Type B pancreatic cell (in vitro differentiated cells): ENCODE results near the gene PCDHGB2. TPM values are rescaled to one million over a fixed set of nuclear protein-coding genes. Genes with fewer than 3 reads are reported as not detected.
A peak's percentile ranks its signal among the peaks of the same experiment; 100 is the strongest.
"Not testable (repeated sequence)": the region's sequence is repeated elsewhere in the genome, so short reads cannot be mapped to it uniquely, and the experiment has no call there.

Experiments used
- DNase-seq: peaks from one replicate; pipeline ENCODE4 v3.0.0; 2021; ENCODE audit warnings: mixed read lengths; ENCODE audit not compliant: unreplicated experiment; ENCODE audit errors: extremely low spot score
- H3K27ac Mint-ChIP-seq: 2 replicates; pipeline ENCODE4 v1.8.0; 2021; ENCODE audit warnings: mild to moderate bottlenecking, mixed read lengths
- H3K27me3 Mint-ChIP-seq: 2 replicates; pipeline ENCODE4 v1.8.0; 2021; ENCODE audit warnings: mixed read lengths
- H3K36me3 Mint-ChIP-seq: 2 replicates; pipeline ENCODE4 v1.8.0; 2021; ENCODE audit warnings: mixed read lengths
- H3K4me1 Mint-ChIP-seq: one replicate; pipeline ENCODE4 v1.8.0; 2021; ENCODE audit warnings: mixed read lengths; ENCODE audit not compliant: unreplicated experiment
- H3K4me3 Mint-ChIP-seq: 2 replicates; pipeline ENCODE4 v1.8.0; 2021; ENCODE audit warnings: mild to moderate bottlenecking, mixed read lengths
- H3K9me3 Mint-ChIP-seq: 2 replicates; pipeline ENCODE4 v1.8.0; 2021; ENCODE audit warnings: mixed read lengths
- CTCF ChIP-seq: fragments of 200-600 bp; sonication (generic); conservative IDR thresholded peaks from 2 replicates; pipeline ENCODE4 v1.5.0; 2021; ENCODE audit warnings: antibody characterized with exemption, mild to moderate bottlenecking
- total RNA-seq: library from RNA; stranded (reverse); gene quantifications from 2 replicates; pipeline ENCODE4 v1.2.1, GENCODE V29; 2021; ENCODE audit warnings: low replicate concordance

PCDHGB2 gene
- total RNA-seq, 1 donor from 2014 or later: 0.94 TPM

- peak; percentile 93 for DNase-seq
- peaks cover 40% of the 10 kb centered on the region for H3K36me3 Mint-ChIP-seq
- peaks cover 32% of the 10 kb centered on the region for H3K9me3 Mint-ChIP-seq
- H3K4me1 Mint-ChIP-seq: peaks cover 12% of the 10 kb centered on the region
- peak within 1 kb of the TSS; percentile 100 for H3K27ac Mint-ChIP-seq
- H3K27me3 Mint-ChIP-seq: peaks cover 5% of the 10 kb centered on the region
- TF ChIP-seq CTCF: peak; percentile 93
- H3K4me3 Mint-ChIP-seq: peak within 1 kb of the TSS; percentile 99
Observed at GRCh38 chr5:141320225-141321169, 39.3 kb upstream of the PCDHGB2 start, which contains the start of gene TAF7. TSS of gene TAF7 (minus strand) at chr5:141320784. CDS start at chr5:141320044, 740 bp downstream.

GRCh38 chr5:141322261-141322660 lies 37.5 kb upstream of the PCDHGB2 start:
- peak overlapping the region; percentile 18 for H3K27ac Mint-ChIP-seq
- H3K36me3 Mint-ChIP-seq: peaks cover 37% of the 10 kb centered on the region
- peaks cover 35% of the 10 kb centered on the region for H3K9me3 Mint-ChIP-seq
- no peak for TF ChIP-seq CTCF
- H3K4me1 Mint-ChIP-seq: peaks cover 12% of the 10 kb centered on the region
- no peak for DNase-seq
- H3K27me3 Mint-ChIP-seq: peaks cover 5% of the 10 kb centered on the region
- peak overlapping the region; percentile 60 for H3K4me3 Mint-ChIP-seq

- peak overlapping the region; percentile 87 for H3K4me3 Mint-ChIP-seq
- TF ChIP-seq CTCF: peak; percentile 63
- H3K27me3 Mint-ChIP-seq: no peaks in the 10 kb centered on the region
- no peak for DNase-seq
- H3K36me3 Mint-ChIP-seq: peaks cover 5% of the 10 kb centered on the region
- H3K9me3 Mint-ChIP-seq: peaks cover 14% of the 10 kb centered on the region
- no peaks in the 10 kb centered on the region for H3K4me1 Mint-ChIP-seq
- H3K27ac Mint-ChIP-seq: peak overlapping the region; percentile 77
Observed at GRCh38 chr5:141326088-141326854, 33.5 kb upstream of the PCDHGB2 start.

- TF ChIP-seq CTCF: no peak
- no peak for DNase-seq
- Mint-ChIP-seq H3K27ac (no peak overlapping the region), H3K4me1 (no peaks in the 10 kb centered on the region), H3K9me3 (peaks cover 10% of the 10 kb centered on the region), H3K36me3 (peaks cover 5% of the 10 kb centered on the region), H3K4me3 (no peak overlapping the region), H3K27me3 (no peaks in the 10 kb centered on the region)
Observed at GRCh38 chr5:141328231-141328630, 31.6 kb upstream of the PCDHGB2 start.

GRCh38 chr5:141330299-141331080 lies 29.3 kb upstream of the PCDHGB2 start, which contains the start of gene PCDHGA1:
TSS of gene PCDHGA1 (plus strand) at chr5:141330514.
- H3K27me3 Mint-ChIP-seq: no peaks in the 10 kb centered on the region
- no peak for DNase-seq
- H3K36me3 Mint-ChIP-seq: peaks cover 5% of the 10 kb centered on the region
- H3K4me1 Mint-ChIP-seq: no peaks in the 10 kb centered on the region
- TF ChIP-seq CTCF: peak; percentile 39
- H3K4me3 Mint-ChIP-seq: no peak within 1 kb of the TSS
- no peak within 1 kb of the TSS for H3K27ac Mint-ChIP-seq
- H3K9me3 Mint-ChIP-seq: peaks cover 10% of the 10 kb centered on the region

- H3K4me1 Mint-ChIP-seq, H3K27ac Mint-ChIP-seq: not testable (repeated sequence)
Observed at GRCh38 chr5:141332571-141332970, 27.2 kb upstream of the PCDHGB2 start.

More at GRCh38 chr5:141332571-141332970, 27.2 kb upstream of the PCDHGB2 start:
- H3K4me3 Mint-ChIP-seq, DNase-seq, H3K27me3 Mint-ChIP-seq, H3K36me3 Mint-ChIP-seq, H3K9me3 Mint-ChIP-seq: not testable (repeated sequence)
